CD4-positive, alpha-beta T cell treated with Interleukin-12 subunit alpha and Interleukin-12 subunit beta, for 1 hour (primary cell): Measurements from ENCODE around the gene ADGRD1.
"Not testable (repeated sequence)": the region's sequence is repeated elsewhere in the genome, so short reads cannot be mapped to it uniquely, and the experiment has no call there.

ENCODE experiments used
- DNase-seq: peaks from one replicate; pipeline ENCODE4 v3.0.0-alpha.2; 2020

ADGRD1 gene

GRCh38 chr12:130988751-130989150 lies 35.0 kb downstream of the ADGRD1 start:
- DNase-seq = no peak

GRCh38 chr12:130989391-130989790 lies 35.7 kb downstream of the ADGRD1 start:
- DNase-seq = no peak

- no peak for DNase-seq
Observed at GRCh38 chr12:130990034-130990433, 36.3 kb downstream of the ADGRD1 start.

- no peak for DNase-seq
Observed at GRCh38 chr12:130992448-130992847, 38.7 kb downstream of the ADGRD1 start.

GRCh38 chr12:130992979-130993538 lies 39.4 kb downstream of the ADGRD1 start:
- no peak for DNase-seq

GRCh38 chr12:130993759-130994670 lies 40.3 kb downstream of the ADGRD1 start:
- DNase-seq = no peak

- no peak for DNase-seq
Observed at GRCh38 chr12:130994821-130995375, 41.2 kb downstream of the ADGRD1 start.

- not testable (repeated sequence) for DNase-seq
Observed at GRCh38 chr12:130995386-130995969, 41.8 kb downstream of the ADGRD1 start.

- no peak for DNase-seq
Observed at GRCh38 chr12:130998136-130998535, 44.4 kb downstream of the ADGRD1 start.

GRCh38 chr12:131000000-131000486 lies 46.3 kb downstream of the ADGRD1 start:
- DNase-seq = no peak

GRCh38 chr12:131001493-131001892 lies 47.8 kb downstream of the ADGRD1 start:
- DNase-seq = no peak

GRCh38 chr12:131002216-131002631 lies 48.5 kb downstream of the ADGRD1 start:
- no peak for DNase-seq

GRCh38 chr12:131003036-131003715 lies 49.5 kb downstream of the ADGRD1 start:
- DNase-seq = no peak

- no peak for DNase-seq
Observed at GRCh38 chr12:131003716-131004045, 50.0 kb downstream of the ADGRD1 start.

- DNase-seq = no peak
Observed at GRCh38 chr12:131004166-131004565, 50.5 kb downstream of the ADGRD1 start.

GRCh38 chr12:131005161-131006035 lies 51.7 kb downstream of the ADGRD1 start:
- DNase-seq = no peak

- DNase-seq = no peak
Observed at GRCh38 chr12:131006036-131006735, 52.5 kb downstream of the ADGRD1 start.

- no peak for DNase-seq
Observed at GRCh38 chr12:131007031-131007739, 53.5 kb downstream of the ADGRD1 start.

- no peak for DNase-seq
Observed at GRCh38 chr12:131007740-131008117, 54.0 kb downstream of the ADGRD1 start.

GRCh38 chr12:131008131-131008912 lies 54.6 kb downstream of the ADGRD1 start:
- no peak for DNase-seq
